ENCODE data around the gene KRT85. TPM values are rescaled to one million over a fixed set of nuclear protein-coding genes. Genes with fewer than 3 reads are reported as not detected.

Gene KRT85
- total RNA-seq, 1 donor from 2014 or later, result not detected

GRCh38 chr12:52400906-52401305 lies 33.6 kb upstream of the KRT85 start:
- no peaks in the 10 kb centered on the region for H3K4me1 ChIP-seq
- intact Hi-C loops (cut with DNase I), result no loop called here
- TF ChIP-seq CTCF (IDR thresholded peaks at IDR 0.05), result no peak
- ATAC-seq (no peak), DNase-seq (no peak)
- H3K27me3 ChIP-seq (ENCODE audit: low read depth), result peaks cover 7% of the 10 kb centered on the region
- no peak overlapping the region for H3K27ac ChIP-seq
- no peaks in the 10 kb centered on the region for H3K36me3 ChIP-seq
- no peak overlapping the region for H3K4me3 ChIP-seq
- H3K9me3 ChIP-seq, result no peaks in the 10 kb centered on the region

- no peak for TF ChIP-seq CTCF (IDR thresholded peaks at IDR 0.05)
- Histone ChIP-seq H3K9me3 (no peaks in the 10 kb centered on the region), H3K27me3 (ENCODE audit: low read depth) (peaks cover 13% of the 10 kb centered on the region), H3K27ac (no peak overlapping the region), H3K4me1 (no peaks in the 10 kb centered on the region), H3K4me3 (no peak overlapping the region), H3K36me3 (no peaks in the 10 kb centered on the region)
- intact Hi-C loops (cut with DNase I), result no loop called here
- DNase-seq (no peak), ATAC-seq (no peak)
Measured at GRCh38 chr12:52399756-52400155, 32.5 kb upstream of the KRT85 start.

GRCh38 chr12:52398176-52398575 lies 30.9 kb upstream of the KRT85 start:
- no peak for DNase-seq
- Histone ChIP-seq H3K27me3 (ENCODE audit: low read depth) (peaks cover 13% of the 10 kb centered on the region), H3K27ac (no peak overlapping the region), H3K36me3 (no peaks in the 10 kb centered on the region), H3K4me1 (no peaks in the 10 kb centered on the region), H3K9me3 (no peaks in the 10 kb centered on the region), H3K4me3 (no peak overlapping the region)
- TF ChIP-seq CTCF (IDR thresholded peaks at IDR 0.05), result no peak
- intact Hi-C loops (cut with DNase I), result no loop called here
- ATAC-seq, result no peak

GRCh38 chr12:52396656-52397055 lies 29.4 kb upstream of the KRT85 start:
- Histone ChIP-seq H3K4me1 (no peaks in the 10 kb centered on the region), H3K27ac (no peak overlapping the region), H3K36me3 (no peaks in the 10 kb centered on the region), H3K27me3 (ENCODE audit: low read depth) (peaks cover 17% of the 10 kb centered on the region), H3K9me3 (no peaks in the 10 kb centered on the region), H3K4me3 (no peak overlapping the region)
- TF ChIP-seq CTCF (IDR thresholded peaks at IDR 0.05), result no peak
- ATAC-seq (no peak), DNase-seq (no peak)
- intact Hi-C loops (cut with DNase I), result no loop called here

GRCh38 chr12:52395761-52396434 lies 28.6 kb upstream of the KRT85 start:
- DNase-seq, result no peak
- TF ChIP-seq CTCF (IDR thresholded peaks at IDR 0.05), result no peak
- ATAC-seq, result peak in 1 of 2 donors; percentile 20
- Histone ChIP-seq H3K9me3 (no peaks in the 10 kb centered on the region), H3K36me3 (no peaks in the 10 kb centered on the region), H3K27me3 (ENCODE audit: low read depth) (peaks cover 19% of the 10 kb centered on the region), H3K27ac (no peak overlapping the region), H3K4me1 (no peaks in the 10 kb centered on the region), H3K4me3 (no peak overlapping the region)
- intact Hi-C loops (cut with DNase I), result no loop called here

Data from lower lobe of right lung (tissue), 2 donors.